SU-DHL-6 (cell line): Measurements from ENCODE around the gene ADPRM.

Source experiments
- CTCF ChIP-seq: fragments of 200-600 bp; sonication (generic); IDR thresholded peaks from one replicate; pipeline ENCODE4 v1.5.1; 2017; ENCODE audit warnings: antibody characterized with exemption, mild to moderate bottlenecking, low read length, moderate library complexity; ENCODE audit not compliant: insufficient read depth, poor library complexity, severe bottlenecking
- EZH2phosphoT487 ChIP-seq: fragments of 200-600 bp; sonication (generic), shearing (Covaris generic); conservative IDR thresholded peaks from 2 replicates; pipeline ENCODE4 v1.6.1; 2018; ENCODE audit warnings: mild to moderate bottlenecking, antibody characterized with exemption, low read length, moderate library complexity, mixed read lengths

- no peak for TF ChIP-seq CTCF
- no peak for TF ChIP-seq EZH2phosphoT487
Measured at GRCh38 chr17:10757067-10757466, 59.7 kb downstream of the ADPRM start.
